Stimulated activated CD4-positive, alpha-beta T cell treated with anti-CD3 and anti-CD28 coated beads, Interleukin-4, amount 100 ng/mL, for 24 hours (primary cell): Measurements from ENCODE around the gene MXRA8.
"Not testable (repeated sequence)": the region's sequence is repeated elsewhere in the genome, so short reads cannot be mapped to it uniquely, and the experiment has no call there.

Experiments used
- DNase-seq: peaks from one replicate; pipeline ENCODE4 v3.0.0-alpha.2; 2020

The MXRA8 gene

GRCh38 chr1:1318777-1319645, 39.3 kb downstream of the MXRA8 start:
- DNase-seq: no peak

- DNase-seq: no peak
Measured at GRCh38 chr1:1318131-1318652, 40.2 kb downstream of the MXRA8 start.

- no peak for DNase-seq
Measured at GRCh38 chr1:1317420-1317819, 40.9 kb downstream of the MXRA8 start.

- not testable (repeated sequence) for DNase-seq
Measured at GRCh38 chr1:1316199-1316598, 42.2 kb downstream of the MXRA8 start.

- no peak for DNase-seq
Measured at GRCh38 chr1:1315435-1315954, 42.9 kb downstream of the MXRA8 start.

- no peak for DNase-seq
Measured at GRCh38 chr1:1314678-1315335, 43.5 kb downstream of the MXRA8 start.

- no peak for DNase-seq
Measured at GRCh38 chr1:1314237-1314586, 44.1 kb downstream of the MXRA8 start.

GRCh38 chr1:1313500-1314236, 44.7 kb downstream of the MXRA8 start:
- no peak for DNase-seq

GRCh38 chr1:1312450-1313314, 45.7 kb downstream of the MXRA8 start:
- DNase-seq: no peak

GRCh38 chr1:1311107-1312104, 46.9 kb downstream of the MXRA8 start:
- DNase-seq: no peak

- DNase-seq: no peak
Measured at GRCh38 chr1:1310476-1311053, 47.8 kb downstream of the MXRA8 start.

- no peak for DNase-seq
Measured at GRCh38 chr1:1310109-1310385, 48.3 kb downstream of the MXRA8 start.

- DNase-seq: no peak
Measured at GRCh38 chr1:1309251-1310108, 48.9 kb downstream of the MXRA8 start.

- no peak for DNase-seq
Measured at GRCh38 chr1:1308756-1309250, 49.6 kb downstream of the MXRA8 start.

GRCh38 chr1:1307923-1308755, 50.2 kb downstream of the MXRA8 start, which contains the start of the genes ACAP3 and PUSL1:
Gene ACAP3 (minus strand): TSS chr1:1307930. CDS start chr1:1307815, 115 bp downstream.
Gene PUSL1 (plus strand): TSS chr1:1308597. CDS start chr1:1308644, 47 bp downstream.
- peak; percentile 87 for DNase-seq

GRCh38 chr1:1307261-1307922, 51.0 kb downstream of the MXRA8 start:
- DNase-seq: no peak

- DNase-seq: no peak
Measured at GRCh38 chr1:1306661-1307260, 51.6 kb downstream of the MXRA8 start.
